Liver (tissue), 9 donors: ENCODE results near the gene RFX4. TPM values are rescaled to one million over a fixed set of nuclear protein-coding genes. Genes with fewer than 3 reads are reported as not detected.

ENCODE experiments used
- DNase-seq: peaks from one replicate; pipeline ENCODE4 v3.0.0-alpha.2; 2017; ENCODE audit warnings: low spot score
- H3K27ac ChIP-seq, 2 donors: one replicate each; pipeline ENCODE4 v1.7.0; 2013; ENCODE audit warnings: inconsistent platforms in 2 of 2, low read length in 2 of 2, control low read depth in 1 of 2, low read depth in 1 of 2, mild to moderate bottlenecking in 1 of 2
- H3K27me3 ChIP-seq, 4 donors: one replicate each; pipeline versions ENCODE4 v1.6.1 to v1.7.0; 2013; ENCODE audit warnings: low read length in 3 of 4, inconsistent platforms in 1 of 4, mild to moderate bottlenecking in 1 of 4, moderate library complexity in 1 of 4; ENCODE audit not compliant: control insufficient read depth in 4 of 4, insufficient read depth in 4 of 4
- H3K36me3 ChIP-seq, 4 donors: one replicate each; pipeline versions ENCODE4 v1.6.1 to v1.7.0; 2013; ENCODE audit warnings: low read length in 3 of 4, mild to moderate bottlenecking in 3 of 4, low read depth in 1 of 4, moderate library complexity in 1 of 4; ENCODE audit not compliant: control insufficient read depth in 4 of 4, insufficient read depth in 3 of 4
- H3K4me1 ChIP-seq, 4 donors: one replicate each; pipeline versions ENCODE4 v1.6.1 to v1.7.0; 2013; ENCODE audit warnings: low read length in 3 of 4, mild to moderate bottlenecking in 3 of 4, moderate library complexity in 1 of 4; ENCODE audit not compliant: control insufficient read depth in 4 of 4, insufficient read depth in 4 of 4
- H3K4me3 ChIP-seq, 3 donors: one replicate each; pipeline versions ENCODE4 v1.6.1 to v1.7.0; 2013; ENCODE audit warnings: low read length in 3 of 3, control low read depth in 1 of 3, low read depth in 1 of 3, mild to moderate bottlenecking in 1 of 3
- H3K9ac ChIP-seq, 2 donors: one replicate each; pipeline ENCODE4 v1.7.0; 2013; ENCODE audit warnings: low read length in 2 of 2, mild to moderate bottlenecking in 2 of 2, moderate library complexity in 2 of 2, control low read depth in 1 of 2, low read depth in 1 of 2
- H3K9me3 ChIP-seq, 4 donors: one replicate each; pipeline versions ENCODE4 v1.6.1 to v1.7.0; 2013; ENCODE audit warnings: low read length in 3 of 4; ENCODE audit not compliant: control insufficient read depth in 4 of 4
- CTCF ChIP-seq: fragments of 150-350 bp; IDR thresholded peaks from 2 replicates; pipeline ENCODE4 v1.5.1; 2017; ENCODE audit warnings: improper control_type of control experiment, low read depth, low read length; ENCODE audit not compliant: missing input control
- EGR1 ChIP-seq, 2 donors: IDR thresholded peaks; 2 replicates each; pipeline ENCODE4 v1.6.1; 2016 to 2018; ENCODE audit warnings: antibody characterized with exemption in 2 of 2, low read depth in 2 of 2
- FOXA1 ChIP-seq: IDR thresholded peaks from 2 replicates; pipeline ENCODE4 v1.6.1; 2016; ENCODE audit warnings: antibody characterized with exemption
- FOXA2 ChIP-seq: IDR thresholded peaks from 2 replicates; pipeline ENCODE4 v1.6.1; 2016; ENCODE audit warnings: antibody characterized with exemption
- GABPA ChIP-seq, 2 donors: IDR thresholded peaks in 1 of 2; conservative IDR thresholded peaks in 1 of 2; 2 replicates each; pipeline ENCODE4 v1.6.1; 2016; ENCODE audit warnings: antibody characterized with exemption in 2 of 2, mild to moderate bottlenecking in 1 of 2, moderate library complexity in 1 of 2
- HNF4A ChIP-seq, 2 donors: conservative IDR thresholded peaks; 2 replicates each; pipeline ENCODE4 v1.6.1; 2016; ENCODE audit warnings: antibody characterized with exemption in 2 of 2, mild to moderate bottlenecking in 2 of 2
- HNF4G ChIP-seq: IDR thresholded peaks from 2 replicates; pipeline ENCODE4 v1.6.1; 2016; ENCODE audit warnings: antibody characterized with exemption
- JUND ChIP-seq, 2 donors: IDR thresholded peaks; 2 replicates each; pipeline ENCODE4 v1.6.1; 2016; ENCODE audit warnings: antibody characterized with exemption in 2 of 2
- MAX ChIP-seq: IDR thresholded peaks from 2 replicates; pipeline ENCODE4 v1.6.1; 2016; ENCODE audit warnings: antibody characterized with exemption
- NR2F2 ChIP-seq: IDR thresholded peaks from 2 replicates; pipeline ENCODE4 v1.6.1; 2016; ENCODE audit warnings: antibody characterized with exemption
- RAD21 ChIP-seq, 2 donors: IDR thresholded peaks; 2 replicates each; pipeline ENCODE4 v1.6.1; 2016; ENCODE audit warnings: antibody characterized with exemption in 2 of 2, mild to moderate bottlenecking in 2 of 2
- REST ChIP-seq: IDR thresholded peaks from 2 replicates; pipeline ENCODE4 v1.6.1; 2016; ENCODE audit warnings: antibody characterized with exemption, mild to moderate bottlenecking
- SP1 ChIP-seq: IDR thresholded peaks from 2 replicates; pipeline ENCODE4 v1.6.1; 2018; ENCODE audit warnings: antibody characterized with exemption, mild to moderate bottlenecking
- TAF1 ChIP-seq: conservative IDR thresholded peaks from 2 replicates; pipeline ENCODE4 v1.6.1; 2016; ENCODE audit warnings: antibody characterized with exemption, mild to moderate bottlenecking
- YY1 ChIP-seq: IDR thresholded peaks from 2 replicates; pipeline ENCODE4 v1.6.1; 2016; ENCODE audit warnings: antibody characterized with exemption, mild to moderate bottlenecking
- WGBS: extraction: QIAGEN DNeasy Blood & Tissue Kit; methylation state at CpG from one replicate; pipeline ENCODE4 v1.1.7; 2013; 5-methylcytosine and 5-hydroxymethylcytosine counted together
- polyA plus RNA-seq, 2 donors: library from polyadenylated mRNA; stranded (reverse) in 1 of 2; unstranded in 1 of 2; fragments of 200-250 nt in 1 of 2; fragments of >200 nt in 1 of 2; fragmentation: Nextera tagmentation in 1 of 2; extraction: Ambion mirVana in 1 of 2; gene quantifications; one replicate each; pipeline versions ENCODE4 v1.2.1 to v1.2.3, GENCODE V29; 2013 to 2015
- total RNA-seq, 2 donors: library from RNA; depleted of rRNA; stranded (reverse); fragments of >200 nt; gene quantifications; one replicate each; pipeline ENCODE4 v1.2.3, GENCODE V29; 2014
- donor health status: healthy.
- donor health status: healthy.
- donor health status: healthy.
- donor health status: healthy.
- donor health status: healthy.

Gene RFX4
- total and polyA plus RNA-seq, 4 donors, result not detected

GRCh38 chr12:106551410-106551809 lies 31.4 kb upstream of the RFX4 start (continued):
- TF ChIP-seq REST (no peak), FOXA2 (no peak), SP1 (no peak), YY1 (no peak), GABPA (IDR thresholded peaks at IDR 0.05 in 1 of 2, conservative IDR thresholded peaks at IDR 0.05 in 1 of 2) (no peak)

GRCh38 chr12:106552228-106552627 lies 30.6 kb upstream of the RFX4 start:
- Histone ChIP-seq H3K4me1 (no peaks in the 10 kb centered on the region), H3K4me3 (no peak overlapping the region), H3K9me3 (peaks cover 0 to 4% (median 1%) of the 10 kb centered on the region in 4 donors), H3K27ac (no peak overlapping the region), H3K27me3 (no peaks in the 10 kb centered on the region), H3K9ac (no peak overlapping the region), H3K36me3 (no peaks in the 10 kb centered on the region)
- DNase-seq, result no peak
- TF ChIP-seq RAD21 (IDR thresholded peaks at IDR 0.05) (no peak), MAX (no peak), TAF1 (no peak), HNF4G (no peak), NR2F2 (no peak), JUND (IDR thresholded peaks at IDR 0.05) (no peak), EGR1 (IDR thresholded peaks at IDR 0.05; ENCODE audit: low read depth in 2 of 2) (no peak), HNF4A (conservative IDR thresholded peaks at IDR 0.05) (no peak), CTCF (no peak), FOXA2 (no peak)
- WGBS, result 79% methylated on average over 1 of the region's 1 CpG

- Histone ChIP-seq H3K4me1 (no peaks in the 10 kb centered on the region), H3K27ac (no peak overlapping the region), H3K36me3 (no peaks in the 10 kb centered on the region), H3K4me3 (no peak overlapping the region), H3K27me3 (peaks cover 0 to 15% (median 0%) of the 10 kb centered on the region in 4 donors), H3K9me3 (peaks cover 2 to 8% (median 5%) of the 10 kb centered on the region in 4 donors), H3K9ac (no peak overlapping the region)
- no peak for TF ChIP-seq YY1
- no peak for TF ChIP-seq HNF4A (conservative IDR thresholded peaks at IDR 0.05)
- TF ChIP-seq CTCF, result no peak
- TF ChIP-seq FOXA1, result no peak
- no peak for TF ChIP-seq NR2F2
- no peak for TF ChIP-seq HNF4G
- WGBS, result 57% methylated on average over 9 of the region's 9 CpGs
- DNase-seq, result no peak
These were observed 18.0 kb upstream of the RFX4 start for GRCh38 chr12:106564678-106565329.
